DMS114 treated with DMSO at 0.1 percent for 48 hours (cell line): Measurements from ENCODE around the gene SLC38A9.

ENCODE experiments used
- DNase-seq: peaks from one replicate; lab custom pipeline; 2025; ENCODE audit not compliant: unreplicated experiment; lab: John Stamatoyannopoulos, UW

SLC38A9 gene

GRCh38 chr5:55657443-55657842 is 54.7 kb downstream of the SLC38A9 start:
- DNase-seq = no peak

GRCh38 chr5:55650386-55650785 is 61.7 kb downstream of the SLC38A9 start:
- DNase-seq = no peak

GRCh38 chr5:55649963-55650362 is 62.2 kb downstream of the SLC38A9 start:
- DNase-seq = no peak

- no peak for DNase-seq
These were observed 66.8 kb downstream of the SLC38A9 start for GRCh38 chr5:55645304-55645703.

- DNase-seq = no peak
These were observed 73.7 kb downstream of the SLC38A9 start for GRCh38 chr5:55638455-55638854.

GRCh38 chr5:55638051-55638450 is 74.1 kb downstream of the SLC38A9 start:
- no peak for DNase-seq

- no peak for DNase-seq
These were observed 75.4 kb downstream of the SLC38A9 start for GRCh38 chr5:55636683-55637082.

- DNase-seq = no peak
These were observed 75.9 kb downstream of the SLC38A9 start for GRCh38 chr5:55636177-55636576.

- DNase-seq = no peak
These were observed 77.3 kb downstream of the SLC38A9 start for GRCh38 chr5:55634866-55635265.

GRCh38 chr5:55634209-55634805 is 77.8 kb downstream of the SLC38A9 start:
- DNase-seq = no peak

- no peak for DNase-seq
These were observed 78.4 kb downstream of the SLC38A9 start for GRCh38 chr5:55633574-55634208.

- DNase-seq = no peak
These were observed 82.3 kb downstream of the SLC38A9 start for GRCh38 chr5:55629815-55630214.

GRCh38 chr5:55626790-55627189 is 85.3 kb downstream of the SLC38A9 start:
- no peak for DNase-seq

- no peak for DNase-seq
These were observed 86.2 kb downstream of the SLC38A9 start for GRCh38 chr5:55625913-55626312.

- DNase-seq = no peak
These were observed 86.6 kb downstream of the SLC38A9 start for GRCh38 chr5:55625589-55625909.

- DNase-seq = no peak
These were observed 87.1 kb downstream of the SLC38A9 start for GRCh38 chr5:55624841-55625588.

- no peak for DNase-seq
These were observed 88.3 kb downstream of the SLC38A9 start for GRCh38 chr5:55623789-55624188.

GRCh38 chr5:55622460-55622859 is 89.7 kb downstream of the SLC38A9 start:
- DNase-seq = no peak

GRCh38 chr5:55621229-55621628 is 90.9 kb downstream of the SLC38A9 start:
- no peak for DNase-seq

- DNase-seq = no peak
These were observed 91.4 kb downstream of the SLC38A9 start for GRCh38 chr5:55620766-55621160.

GRCh38 chr5:55620009-55620765 is 91.9 kb downstream of the SLC38A9 start:
- DNase-seq = no peak

GRCh38 chr5:55618318-55618717 is 93.8 kb downstream of the SLC38A9 start:
- no peak for DNase-seq
